Effector memory CD4-positive, alpha-beta T cell (primary cell): ENCODE measurements around the gene NOLC1.

Source experiments
- DNase-seq, 3 donors: peaks; one replicate each; pipeline ENCODE4 v3.0.0-alpha.2; 2020
- H3K27ac ChIP-seq: 2 replicates; pipeline ENCODE4 v1.7.0; 2013; ENCODE audit warnings: mild to moderate bottlenecking, low read length, moderate library complexity; ENCODE audit not compliant: insufficient read depth, poor library complexity, severe bottlenecking
- H3K27me3 ChIP-seq: replicated peaks from 2 replicates; pipeline ENCODE4 v1.7.0; 2013; ENCODE audit warnings: mild to moderate bottlenecking, low read length; ENCODE audit not compliant: insufficient read depth, control insufficient read depth, poor library complexity, severe bottlenecking
- H3K36me3 ChIP-seq: 2 replicates; pipeline ENCODE4 v1.7.0; 2013; ENCODE audit warnings: mild to moderate bottlenecking, low read length, moderate library complexity; ENCODE audit not compliant: control insufficient read depth, insufficient read depth
- H3K4me1 ChIP-seq: 2 replicates; pipeline ENCODE4 v1.7.0; 2013; ENCODE audit warnings: low read length, mild to moderate bottlenecking; ENCODE audit not compliant: control insufficient read depth, insufficient read depth, poor library complexity, severe bottlenecking
- H3K4me3 ChIP-seq: 2 replicates; pipeline ENCODE4 v1.7.0; 2013; ENCODE audit warnings: low read length, low read depth, mild to moderate bottlenecking; ENCODE audit not compliant: insufficient read depth, poor library complexity, severe bottlenecking
- H3K9me3 ChIP-seq: 2 replicates; pipeline ENCODE4 v1.7.0; 2013; ENCODE audit warnings: mild to moderate bottlenecking, low read length, moderate library complexity; ENCODE audit not compliant: control insufficient read depth

NOLC1 gene

GRCh38 chr10:102121739-102122372 is 30.3 kb upstream of the NOLC1 start:
- peaks cover 36% of the 10 kb centered on the region for H3K4me1 ChIP-seq
- H3K36me3 ChIP-seq = no peaks in the 10 kb centered on the region
- H3K27ac ChIP-seq = peak overlapping the region; percentile 95
- H3K9me3 ChIP-seq = no peaks in the 10 kb centered on the region
- DNase-seq = no peak
- no peak overlapping the region for H3K4me3 ChIP-seq
- no peaks in the 10 kb centered on the region for H3K27me3 ChIP-seq

- H3K9me3 ChIP-seq = no peaks in the 10 kb centered on the region
- H3K4me1 ChIP-seq = peaks cover 30% of the 10 kb centered on the region
- H3K4me3 ChIP-seq = no peak overlapping the region
- no peak for DNase-seq
- H3K27ac ChIP-seq = no peak overlapping the region
- H3K27me3 ChIP-seq = no peaks in the 10 kb centered on the region
- no peaks in the 10 kb centered on the region for H3K36me3 ChIP-seq
Measured at GRCh38 chr10:102122450-102122849, 29.7 kb upstream of the NOLC1 start.

- Histone ChIP-seq H3K27me3 (no peaks in the 10 kb centered on the region), H3K27ac (no peak overlapping the region), H3K4me3 (no peak overlapping the region), H3K9me3 (no peaks in the 10 kb centered on the region), H3K36me3 (no peaks in the 10 kb centered on the region), H3K4me1 (peaks cover 22% of the 10 kb centered on the region)
- DNase-seq = no peak
Measured at GRCh38 chr10:102123223-102123622, 29.0 kb upstream of the NOLC1 start.

- no peak overlapping the region for H3K4me3 ChIP-seq
- H3K9me3 ChIP-seq = no peaks in the 10 kb centered on the region
- peak overlapping the region; percentile 91 for H3K27ac ChIP-seq
- no peak for DNase-seq
- no peaks in the 10 kb centered on the region for H3K27me3 ChIP-seq
- H3K36me3 ChIP-seq = no peaks in the 10 kb centered on the region
- peaks cover 15% of the 10 kb centered on the region for H3K4me1 ChIP-seq
Measured at GRCh38 chr10:102131286-102132170, 20.7 kb upstream of the NOLC1 start.

- DNase-seq = no peak
- no peaks in the 10 kb centered on the region for H3K9me3 ChIP-seq
- peaks cover 15% of the 10 kb centered on the region for H3K4me1 ChIP-seq
- no peak overlapping the region for H3K4me3 ChIP-seq
- no peaks in the 10 kb centered on the region for H3K27me3 ChIP-seq
- H3K36me3 ChIP-seq = no peaks in the 10 kb centered on the region
- H3K27ac ChIP-seq = peak overlapping the region; percentile 91
Measured at GRCh38 chr10:102132193-102132562, 20.0 kb upstream of the NOLC1 start.

GRCh38 chr10:102132563-102133372 is 19.4 kb upstream of the NOLC1 start, which contains the start of gene PPRC1:
TSS of gene PPRC1 (plus strand) at chr10:102133040. CDS start at chr10:102133069, 29 bp downstream.
- H3K27ac ChIP-seq = peak within 1 kb of the TSS; percentile 91
- no peaks in the 10 kb centered on the region for H3K9me3 ChIP-seq
- H3K4me1 ChIP-seq = peaks cover 15% of the 10 kb centered on the region
- H3K36me3 ChIP-seq = peaks cover 3% of the 10 kb centered on the region
- peak; percentile 90 to 96 (median 96) for DNase-seq
- H3K27me3 ChIP-seq = no peaks in the 10 kb centered on the region
- H3K4me3 ChIP-seq = peak within 1 kb of the TSS; percentile 96

GRCh38 chr10:102133373-102134195 is 18.6 kb upstream of the NOLC1 start:
- peak overlapping the region; percentile 91 for H3K27ac ChIP-seq
- peaks cover 11% of the 10 kb centered on the region for H3K36me3 ChIP-seq
- H3K9me3 ChIP-seq = no peaks in the 10 kb centered on the region
- no peak for DNase-seq
- H3K27me3 ChIP-seq = no peaks in the 10 kb centered on the region
- H3K4me3 ChIP-seq = peak overlapping the region; percentile 96
- H3K4me1 ChIP-seq = peaks cover 15% of the 10 kb centered on the region

GRCh38 chr10:102134416-102134815 is 17.8 kb upstream of the NOLC1 start:
- H3K36me3 ChIP-seq = peaks cover 19% of the 10 kb centered on the region
- no peak for DNase-seq

GRCh38 chr10:102135956-102136526 is 16.1 kb upstream of the NOLC1 start:
- Histone ChIP-seq H3K36me3 (peaks cover 35% of the 10 kb centered on the region), H3K9me3 (no peaks in the 10 kb centered on the region), H3K27ac (no peak overlapping the region), H3K27me3 (no peaks in the 10 kb centered on the region), H3K4me3 (no peak overlapping the region), H3K4me1 (peaks cover 15% of the 10 kb centered on the region)
- DNase-seq = no peak

More at GRCh38 chr10:102134416-102134815, 17.8 kb upstream of the NOLC1 start:
- Histone ChIP-seq H3K4me3 (peak overlapping the region; percentile 96), H3K9me3 (no peaks in the 10 kb centered on the region), H3K27ac (no peak overlapping the region), H3K4me1 (peaks cover 15% of the 10 kb centered on the region), H3K27me3 (no peaks in the 10 kb centered on the region)
